ENCODE results near the gene CHD2.

DNA sequence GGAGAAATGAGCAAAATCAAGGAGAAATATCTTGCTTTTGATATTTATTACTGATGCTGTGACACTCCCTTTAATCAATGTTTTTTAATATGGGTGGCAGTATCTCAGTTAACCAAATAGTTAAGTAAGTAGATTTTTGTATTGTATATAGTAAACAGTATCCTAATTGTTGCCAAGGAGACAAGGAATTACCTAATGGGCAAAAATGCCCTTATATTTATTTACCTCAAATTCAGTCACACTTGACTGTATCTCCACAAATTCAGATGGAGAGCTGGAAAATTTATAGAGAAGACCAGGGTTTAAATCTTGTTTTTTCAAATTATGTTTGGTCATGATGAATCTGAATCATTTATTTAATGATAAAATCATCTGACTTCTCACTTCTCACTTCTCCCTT is 3.6 kb upstream of the CHD2 start:
- no peak for TF ChIP-seq POLR2A (IDR thresholded peaks at IDR 0.05)
- TF ChIP-seq, protein P1, sequence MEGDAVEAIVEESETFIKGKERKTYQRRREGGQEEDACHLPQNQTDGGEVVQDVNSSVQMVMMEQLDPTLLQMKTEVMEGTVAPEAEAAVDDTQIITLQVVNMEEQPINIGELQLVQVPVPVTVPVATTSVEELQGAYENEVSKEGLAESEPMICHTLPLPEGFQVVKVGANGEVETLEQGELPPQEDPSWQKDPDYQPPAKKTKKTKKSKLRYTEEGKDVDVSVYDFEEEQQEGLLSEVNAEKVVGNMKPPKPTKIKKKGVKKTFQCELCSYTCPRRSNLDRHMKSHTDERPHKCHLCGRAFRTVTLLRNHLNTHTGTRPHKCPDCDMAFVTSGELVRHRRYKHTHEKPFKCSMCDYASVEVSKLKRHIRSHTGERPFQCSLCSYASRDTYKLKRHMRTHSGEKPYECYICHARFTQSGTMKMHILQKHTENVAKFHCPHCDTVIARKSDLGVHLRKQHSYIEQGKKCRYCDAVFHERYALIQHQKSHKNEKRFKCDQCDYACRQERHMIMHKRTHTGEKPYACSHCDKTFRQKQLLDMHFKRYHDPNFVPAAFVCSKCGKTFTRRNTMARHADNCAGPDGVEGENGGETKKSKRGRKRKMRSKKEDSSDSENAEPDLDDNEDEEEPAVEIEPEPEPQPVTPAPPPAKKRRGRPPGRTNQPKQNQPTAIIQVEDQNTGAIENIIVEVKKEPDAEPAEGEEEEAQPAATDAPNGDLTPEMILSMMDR (IDR thresholded peaks at IDR 0.05): no peak

Data from thyroid gland (tissue), 4 donors.